ENCODE data around the gene GRAP.
"Not testable (repeated sequence)": the region's sequence is repeated elsewhere in the genome, so short reads cannot be mapped to it uniquely, and the experiment has no call there.

The GRAP gene

GRCh38 chr17:19046782-19047375, at the start of gene GRAP:
TSS of gene GRAP (minus strand) at chr17:19046957. CDS start at chr17:19046926, 31 bp downstream.
- not testable (repeated sequence) for DNase-seq

- DNase-seq = not testable (repeated sequence)
These were observed 47.1 kb upstream of the GRAP start for GRCh38 chr17:19093684-19094438.

GRCh38 chr17:19092737-19093683, 46.3 kb upstream of the GRAP start:
- not testable (repeated sequence) for DNase-seq

- DNase-seq = not testable (repeated sequence)
These were observed 43.5 kb upstream of the GRAP start for GRCh38 chr17:19090058-19090772.

GRCh38 chr17:19088804-19089685, 42.3 kb upstream of the GRAP start:
- DNase-seq = not testable (repeated sequence)

- not testable (repeated sequence) for DNase-seq
These were observed 30.6 kb upstream of the GRAP start for GRCh38 chr17:19077386-19077785.

- DNase-seq = peak; percentile 13
These were observed 29.8 kb upstream of the GRAP start for GRCh38 chr17:19076398-19077192.

GRCh38 chr17:19070318-19071168, 23.8 kb upstream of the GRAP start:
- DNase-seq = not testable (repeated sequence)

- not testable (repeated sequence) for DNase-seq
These were observed 17.6 kb upstream of the GRAP start for GRCh38 chr17:19064378-19064777.

GRCh38 chr17:19063326-19063956, 16.7 kb upstream of the GRAP start:
- peak; percentile 59 for DNase-seq

- not testable (repeated sequence) for DNase-seq
These were observed 16.1 kb upstream of the GRAP start for GRCh38 chr17:19062718-19063325.

- DNase-seq = peak; percentile 75
These were observed 15.4 kb upstream of the GRAP start for GRCh38 chr17:19062009-19062717.

- DNase-seq = not testable (repeated sequence)
These were observed 8.7 kb upstream of the GRAP start for GRCh38 chr17:19055447-19055846.

- DNase-seq = not testable (repeated sequence)
These were observed 2.1 kb upstream of the GRAP start for GRCh38 chr17:19048826-19049225.

GRCh38 chr17:19047510-19047909, 753 bp upstream of the GRAP start:
- DNase-seq = not testable (repeated sequence)

GRCh38 chr17:19044643-19045042, 2.1 kb downstream of the GRAP start:
- not testable (repeated sequence) for DNase-seq

- DNase-seq = not testable (repeated sequence)
These were observed 3.7 kb downstream of the GRAP start for GRCh38 chr17:19043032-19043431.

GRCh38 chr17:19042369-19042768, 4.4 kb downstream of the GRAP start:
- not testable (repeated sequence) for DNase-seq

Measured in activated CD8-positive, alpha-beta memory T cell treated with anti-CD3 and anti-CD28 coated beads, Interleukin-2, amount 50 U/mL, for 4 hours (primary cell).